ENCODE results near the gene S100A10.

Gene S100A10

GRCh38 chr1:151949371-151950193 lies 44.1 kb downstream of the S100A10 start:
- Histone ChIP-seq H3K9me3 (ENCODE audit: control insufficient read depth in 2 of 2, low read length in 2 of 2) (no peaks in the 10 kb centered on the region), H3K4me3 (ENCODE audit: low read length in 2 of 2) (no peak overlapping the region), H3K27ac (ENCODE audit: low read depth in 2 of 2, low read length in 2 of 2) (no peak overlapping the region), H3K36me3 (ENCODE audit: control insufficient read depth in 2 of 2, insufficient read depth in 2 of 2, low read length in 2 of 2) (no peaks in the 10 kb centered on the region), H3K9ac (ENCODE audit: low read depth in 1 of 2, low read length in 2 of 2) (no peak overlapping the region), H3K27me3 (ENCODE audit: control insufficient read depth in 2 of 2, insufficient read depth in 2 of 2, low read length in 2 of 2) (no peaks in the 10 kb centered on the region), H3K4me1 (ENCODE audit: control insufficient read depth in 2 of 2, insufficient read depth in 2 of 2, low read length in 2 of 2) (peaks cover 15 to 27% of the 10 kb centered on the region in 2 donors)

- Histone ChIP-seq H3K9ac (ENCODE audit: low read depth in 1 of 2, low read length in 2 of 2) (no peak overlapping the region), H3K27ac (ENCODE audit: low read depth in 2 of 2, low read length in 2 of 2) (no peak overlapping the region), H3K4me3 (ENCODE audit: low read length in 2 of 2) (no peak overlapping the region), H3K27me3 (ENCODE audit: control insufficient read depth in 2 of 2, insufficient read depth in 2 of 2, low read length in 2 of 2) (no peaks in the 10 kb centered on the region), H3K4me1 (ENCODE audit: control insufficient read depth in 2 of 2, insufficient read depth in 2 of 2, low read length in 2 of 2) (peaks cover 17 to 35% of the 10 kb centered on the region in 2 donors), H3K9me3 (ENCODE audit: control insufficient read depth in 2 of 2, low read length in 2 of 2) (no peaks in the 10 kb centered on the region), H3K36me3 (ENCODE audit: control insufficient read depth in 2 of 2, insufficient read depth in 2 of 2, low read length in 2 of 2) (no peaks in the 10 kb centered on the region)
Observed at GRCh38 chr1:151948506-151948905, 45.2 kb downstream of the S100A10 start.

GRCh38 chr1:151947140-151947539 lies 46.5 kb downstream of the S100A10 start:
- no peaks in the 10 kb centered on the region for H3K27me3 ChIP-seq (ENCODE audit: control insufficient read depth in 2 of 2, insufficient read depth in 2 of 2, low read length in 2 of 2)
- H3K4me3 ChIP-seq (ENCODE audit: low read length in 2 of 2), result no peak overlapping the region
- H3K9ac ChIP-seq (ENCODE audit: low read depth in 1 of 2, low read length in 2 of 2), result no peak overlapping the region
- peak overlapping the region; percentile 40 to 73 for H3K27ac ChIP-seq (ENCODE audit: low read depth in 2 of 2, low read length in 2 of 2)
- peaks cover 17 to 35% of the 10 kb centered on the region in 2 donors for H3K4me1 ChIP-seq (ENCODE audit: control insufficient read depth in 2 of 2, insufficient read depth in 2 of 2, low read length in 2 of 2)
- H3K36me3 ChIP-seq (ENCODE audit: control insufficient read depth in 2 of 2, insufficient read depth in 2 of 2, low read length in 2 of 2), result no peaks in the 10 kb centered on the region
- H3K9me3 ChIP-seq (ENCODE audit: control insufficient read depth in 2 of 2, low read length in 2 of 2), result no peaks in the 10 kb centered on the region

GRCh38 chr1:151945725-151946722 lies 47.6 kb downstream of the S100A10 start:
- Histone ChIP-seq H3K4me1 (ENCODE audit: control insufficient read depth in 2 of 2, insufficient read depth in 2 of 2, low read length in 2 of 2) (peaks cover 17 to 43% of the 10 kb centered on the region in 2 donors), H3K36me3 (ENCODE audit: control insufficient read depth in 2 of 2, insufficient read depth in 2 of 2, low read length in 2 of 2) (no peaks in the 10 kb centered on the region), H3K4me3 (ENCODE audit: low read length in 2 of 2) (peak overlapping the region in 1 of 2 donors; percentile 11), H3K27me3 (ENCODE audit: control insufficient read depth in 2 of 2, insufficient read depth in 2 of 2, low read length in 2 of 2) (no peaks in the 10 kb centered on the region), H3K9ac (ENCODE audit: low read depth in 1 of 2, low read length in 2 of 2) (no peak overlapping the region), H3K27ac (ENCODE audit: low read depth in 2 of 2, low read length in 2 of 2) (peak overlapping the region; percentile 40 to 73), H3K9me3 (ENCODE audit: control insufficient read depth in 2 of 2, low read length in 2 of 2) (no peaks in the 10 kb centered on the region)

- Histone ChIP-seq H3K27me3 (ENCODE audit: control insufficient read depth in 2 of 2, insufficient read depth in 2 of 2, low read length in 2 of 2) (no peaks in the 10 kb centered on the region), H3K4me1 (ENCODE audit: control insufficient read depth in 2 of 2, insufficient read depth in 2 of 2, low read length in 2 of 2) (peaks cover 17 to 49% of the 10 kb centered on the region in 2 donors), H3K27ac (ENCODE audit: low read depth in 2 of 2, low read length in 2 of 2) (peak overlapping the region; percentile 40 to 62), H3K36me3 (ENCODE audit: control insufficient read depth in 2 of 2, insufficient read depth in 2 of 2, low read length in 2 of 2) (no peaks in the 10 kb centered on the region), H3K9ac (ENCODE audit: low read depth in 1 of 2, low read length in 2 of 2) (no peak overlapping the region), H3K9me3 (ENCODE audit: control insufficient read depth in 2 of 2, low read length in 2 of 2) (no peaks in the 10 kb centered on the region), H3K4me3 (ENCODE audit: low read length in 2 of 2) (peak overlapping the region in 1 of 2 donors; percentile 11)
Observed at GRCh38 chr1:151944857-151945575, 48.6 kb downstream of the S100A10 start.

GRCh38 chr1:151944126-151944856 lies 49.4 kb downstream of the S100A10 start:
- H3K27ac ChIP-seq (ENCODE audit: low read depth in 2 of 2, low read length in 2 of 2), result peak overlapping the region; percentile 54 to 62
- H3K36me3 ChIP-seq (ENCODE audit: control insufficient read depth in 2 of 2, insufficient read depth in 2 of 2, low read length in 2 of 2), result no peaks in the 10 kb centered on the region
- no peak overlapping the region for H3K4me3 ChIP-seq (ENCODE audit: low read length in 2 of 2)
- H3K4me1 ChIP-seq (ENCODE audit: control insufficient read depth in 2 of 2, insufficient read depth in 2 of 2, low read length in 2 of 2), result peaks cover 17 to 47% of the 10 kb centered on the region in 2 donors
- no peaks in the 10 kb centered on the region for H3K9me3 ChIP-seq (ENCODE audit: control insufficient read depth in 2 of 2, low read length in 2 of 2)
- no peak overlapping the region for H3K9ac ChIP-seq (ENCODE audit: low read depth in 1 of 2, low read length in 2 of 2)
- H3K27me3 ChIP-seq (ENCODE audit: control insufficient read depth in 2 of 2, insufficient read depth in 2 of 2, low read length in 2 of 2), result no peaks in the 10 kb centered on the region

GRCh38 chr1:151943591-151943990 lies 50.1 kb downstream of the S100A10 start:
- H3K27ac ChIP-seq (ENCODE audit: low read depth in 2 of 2, low read length in 2 of 2), result no peak overlapping the region
- peaks cover 17 to 47% of the 10 kb centered on the region in 2 donors for H3K4me1 ChIP-seq (ENCODE audit: control insufficient read depth in 2 of 2, insufficient read depth in 2 of 2, low read length in 2 of 2)

GRCh38 chr1:151942882-151943281 lies 50.8 kb downstream of the S100A10 start:
- no peak overlapping the region for H3K27ac ChIP-seq (ENCODE audit: low read depth in 2 of 2, low read length in 2 of 2)
- H3K4me3 ChIP-seq (ENCODE audit: low read length in 2 of 2), result no peak overlapping the region

More at GRCh38 chr1:151943591-151943990, 50.1 kb downstream of the S100A10 start:
- H3K27me3 ChIP-seq (ENCODE audit: control insufficient read depth in 2 of 2, insufficient read depth in 2 of 2, low read length in 2 of 2), result no peaks in the 10 kb centered on the region
- no peak overlapping the region for H3K4me3 ChIP-seq (ENCODE audit: low read length in 2 of 2)
- H3K9me3 ChIP-seq (ENCODE audit: control insufficient read depth in 2 of 2, low read length in 2 of 2), result no peaks in the 10 kb centered on the region
- no peaks in the 10 kb centered on the region for H3K36me3 ChIP-seq (ENCODE audit: control insufficient read depth in 2 of 2, insufficient read depth in 2 of 2, low read length in 2 of 2)
- no peak overlapping the region for H3K9ac ChIP-seq (ENCODE audit: low read depth in 1 of 2, low read length in 2 of 2)

GRCh38 chr1:151940541-151940940 lies 53.1 kb downstream of the S100A10 start:
- Histone ChIP-seq H3K4me3 (ENCODE audit: low read length in 2 of 2) (no peak overlapping the region), H3K27me3 (ENCODE audit: control insufficient read depth in 2 of 2, insufficient read depth in 2 of 2, low read length in 2 of 2) (no peaks in the 10 kb centered on the region), H3K36me3 (ENCODE audit: control insufficient read depth in 2 of 2, insufficient read depth in 2 of 2, low read length in 2 of 2) (no peaks in the 10 kb centered on the region), H3K4me1 (ENCODE audit: control insufficient read depth in 2 of 2, insufficient read depth in 2 of 2, low read length in 2 of 2) (peaks cover 9 to 33% of the 10 kb centered on the region in 2 donors), H3K9ac (ENCODE audit: low read depth in 1 of 2, low read length in 2 of 2) (no peak overlapping the region), H3K27ac (ENCODE audit: low read depth in 2 of 2, low read length in 2 of 2) (peak overlapping the region in 1 of 2 donors; percentile 41), H3K9me3 (ENCODE audit: control insufficient read depth in 2 of 2, low read length in 2 of 2) (no peaks in the 10 kb centered on the region)

More at GRCh38 chr1:151942882-151943281, 50.8 kb downstream of the S100A10 start:
- H3K9me3 ChIP-seq (ENCODE audit: control insufficient read depth in 2 of 2, low read length in 2 of 2), result no peaks in the 10 kb centered on the region
- H3K27me3 ChIP-seq (ENCODE audit: control insufficient read depth in 2 of 2, insufficient read depth in 2 of 2, low read length in 2 of 2), result no peaks in the 10 kb centered on the region
- no peaks in the 10 kb centered on the region for H3K36me3 ChIP-seq (ENCODE audit: control insufficient read depth in 2 of 2, insufficient read depth in 2 of 2, low read length in 2 of 2)
- H3K9ac ChIP-seq (ENCODE audit: low read depth in 1 of 2, low read length in 2 of 2), result no peak overlapping the region
- peaks cover 17 to 47% of the 10 kb centered on the region in 2 donors for H3K4me1 ChIP-seq (ENCODE audit: control insufficient read depth in 2 of 2, insufficient read depth in 2 of 2, low read length in 2 of 2)

Data from mucosa of rectum (tissue), 2 donors.